K562 treated with DMSO at 1 percent for 24 hours (cell line): ENCODE data around the gene TCTN2. TPM values are rescaled to one million over a fixed set of nuclear protein-coding genes. Genes with fewer than 3 reads are reported as not detected.

ENCODE experiments used
- total RNA-seq: library from RNA; unstranded; fragments of 300-600 nt; gene quantifications from 2 replicates; pipeline ENCODE4 v1.2.3, GENCODE V29; 2022; ENCODE audit warnings: low read depth; ENCODE audit not compliant: insufficient read depth

TCTN2 gene
- total RNA-seq = 4.6 and 5.6 TPM in 2 replicates

DNA sequence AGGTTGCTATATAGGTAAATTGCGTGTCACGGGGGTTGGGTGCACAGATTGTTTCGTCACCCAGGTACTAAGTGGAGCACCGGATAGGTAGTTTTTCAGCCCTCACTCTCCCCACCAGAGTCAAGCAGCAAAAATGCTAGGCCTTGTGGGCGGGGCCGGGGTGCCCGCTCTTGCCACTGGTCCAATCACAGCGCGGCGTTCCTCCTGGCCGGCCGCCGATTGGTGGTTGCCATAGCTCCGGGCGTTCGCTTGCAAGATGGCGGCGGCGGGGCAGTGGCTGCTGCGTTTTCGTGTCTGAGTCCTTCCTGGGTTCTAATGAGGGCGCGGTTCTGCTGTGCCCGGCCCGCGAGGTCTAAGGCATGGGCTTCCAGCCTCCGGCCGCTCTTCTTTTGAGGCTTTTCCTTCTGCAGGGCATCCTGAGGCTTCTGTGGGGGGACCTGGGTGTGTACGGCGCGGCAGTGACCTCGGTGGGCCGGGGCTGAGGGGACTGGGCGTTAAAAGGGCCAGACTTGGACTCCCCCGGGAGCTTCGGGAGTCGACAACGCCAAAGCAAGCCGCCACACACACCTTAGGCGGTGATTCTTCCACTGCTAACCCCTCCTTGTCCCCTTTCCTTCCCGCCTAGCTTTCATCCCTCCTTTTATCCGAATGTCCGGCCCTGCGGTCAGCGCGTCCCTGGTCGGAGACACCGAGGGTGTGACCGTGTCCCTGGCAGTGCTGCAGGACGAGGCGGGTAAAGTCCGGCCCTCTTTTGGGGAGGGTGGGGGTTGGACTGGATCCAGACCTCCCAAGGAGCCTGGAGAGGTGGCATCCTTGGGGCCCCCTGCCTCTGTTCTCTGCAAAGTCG is at the start of gene TCTN2:
Gene TCTN2, plus strand, starts transcription at position 232 of the 847 bp plus-strand sequence. Its CDS starts 128 bp downstream, at position 360.

DNA sequence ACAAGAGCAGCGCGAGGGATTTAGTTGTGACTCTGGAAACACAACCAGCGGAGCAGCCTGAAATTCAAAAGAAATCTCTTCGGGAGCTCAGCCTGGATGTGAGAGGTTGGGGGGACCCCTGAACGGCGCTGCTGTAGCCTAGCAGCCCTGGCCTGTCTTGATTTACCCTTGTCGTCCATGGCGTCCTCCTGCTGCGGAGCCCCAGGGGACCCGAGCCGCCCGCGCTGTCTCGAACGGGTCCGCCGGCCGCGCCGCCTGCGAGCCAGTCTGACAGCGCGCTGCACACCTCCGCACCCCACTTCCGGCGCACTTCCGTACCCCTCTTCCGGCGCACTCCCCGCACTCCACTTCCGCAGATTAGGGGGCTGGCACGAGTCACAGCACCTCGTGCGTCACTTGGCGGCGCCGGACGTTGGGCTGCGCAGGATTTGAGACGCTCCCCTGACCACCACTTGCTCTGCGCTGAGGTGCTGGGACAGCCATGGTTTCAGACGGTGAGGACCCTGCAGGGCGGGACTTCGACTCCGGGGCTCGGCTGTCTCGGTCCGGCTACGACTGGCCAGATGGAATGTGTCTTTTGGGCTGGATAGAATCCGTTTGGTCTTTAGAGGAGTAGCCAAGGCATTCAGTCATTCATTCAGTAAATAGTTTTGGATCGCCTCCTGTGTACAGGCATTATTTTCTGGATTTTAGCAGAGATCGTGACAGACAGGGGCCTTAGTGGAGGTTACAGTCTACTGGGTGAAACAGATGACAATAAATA is 37.4 kb upstream of the TCTN2 start, which contains the start of the genes EIF2B1 and GTF2H3:
Gene EIF2B1, minus strand, starts transcription at position 308 of the 763 bp plus-strand sequence. Its CDS starts 129 bp downstream, at position 179.
Gene GTF2H3, plus strand, starts transcription at position 451 of the 763 bp plus-strand sequence. Its CDS starts 31 bp downstream, at position 482.

Other genes starting within 250 kb of the TCTN2 start
- gene RILPL2, start 234.4 kb upstream of the TCTN2 start, total RNA-seq = 6.2 and 6.3 TPM in 2 replicates
- gene SNRNP35, start 213.0 kb upstream of the TCTN2 start, total RNA-seq = 19.7 TPM in 2 replicates
- 6.1 and 6.5 TPM in 2 replicates for gene RILPL1, start 137.4 kb upstream of the TCTN2 start, total RNA-seq
- 94.5 and 99.0 TPM in 2 replicates for gene TMED2, start 86.6 kb upstream of the TCTN2 start, total RNA-seq
- 16.2 and 20.0 TPM in 2 replicates for gene DDX55, start 69.0 kb upstream of the TCTN2 start, total RNA-seq
- gene EIF2B1, start 37.4 kb upstream of the TCTN2 start, total RNA-seq = 34.2 and 40.9 TPM in 2 replicates
- 11.8 and 12.0 TPM in 2 replicates for gene GTF2H3, start 37.3 kb upstream of the TCTN2 start, total RNA-seq
- gene ATP6V0A2, start 41.2 kb downstream of the TCTN2 start, total RNA-seq = 14.6 and 17.5 TPM in 2 replicates
- 0.58 and 0.65 TPM in 2 replicates for gene DNAH10, start 91.2 kb downstream of the TCTN2 start, total RNA-seq